H9 (cell line): ENCODE measurements around the gene TRMU. TPM values are rescaled to one million over a fixed set of nuclear protein-coding genes. Genes with fewer than 3 reads are reported as not detected.

Experiments used
- DNase-seq: peaks from one replicate; pipeline ENCODE4 v3.0.0-alpha.2; 2017
- H2AFZ ChIP-seq: one replicate; pipeline ENCODE4 v1.6.1; 2013; ENCODE audit warnings: mild to moderate bottlenecking, low read length, control low read depth, moderate library complexity
- H2AK5ac ChIP-seq: 2 replicates; pipeline ENCODE4 v1.6.1; 2013; ENCODE audit warnings: low read length, control low read depth, mixed read lengths; ENCODE audit not compliant: insufficient read length
- H2BK120ac ChIP-seq: one replicate; pipeline ENCODE4 v1.6.1; 2013; ENCODE audit warnings: low read depth, mild to moderate bottlenecking, low read length, control low read depth, inconsistent platforms; ENCODE audit not compliant: poor library complexity, severe bottlenecking
- H2BK12ac ChIP-seq: 2 replicates; pipeline ENCODE4 v1.6.1; 2013; ENCODE audit warnings: low read length, control low read depth, mixed read lengths, low read depth; ENCODE audit not compliant: insufficient read length
- H2BK15ac ChIP-seq: 2 replicates; pipeline ENCODE4 v1.6.1; 2013; ENCODE audit warnings: low read depth, low read length, control low read depth
- H2BK20ac ChIP-seq: one replicate; pipeline ENCODE4 v1.6.1; 2013; ENCODE audit warnings: low read depth, mild to moderate bottlenecking, low read length, control low read depth, inconsistent platforms; ENCODE audit not compliant: poor library complexity, severe bottlenecking
- H2BK5ac ChIP-seq: 2 replicates; pipeline ENCODE4 v1.6.1; 2013; ENCODE audit warnings: low read length, control low read depth, mixed read lengths; ENCODE audit not compliant: insufficient read length
- H3K14ac ChIP-seq: 2 replicates; pipeline ENCODE4 v1.6.1; 2013; ENCODE audit warnings: low read length, control low read depth; ENCODE audit not compliant: insufficient read depth
- H3K18ac ChIP-seq: 2 replicates; pipeline ENCODE4 v1.6.1; 2013; ENCODE audit warnings: low read depth, mild to moderate bottlenecking, mixed read lengths, low read length, control low read depth; ENCODE audit not compliant: insufficient read length
- H3K23ac ChIP-seq: 2 replicates; pipeline ENCODE4 v1.6.1; 2013; ENCODE audit warnings: low read length, control low read depth, mixed read lengths, low read depth; ENCODE audit not compliant: insufficient read length
- H3K23me2 ChIP-seq: 2 replicates; pipeline ENCODE4 v1.6.1; 2013; ENCODE audit warnings: low read depth, mild to moderate bottlenecking, mixed read lengths, low read length, control low read depth; ENCODE audit not compliant: insufficient read length, poor library complexity, severe bottlenecking
- H3K27ac ChIP-seq: 2 replicates; pipeline ENCODE4 v1.5.1; 2013; ENCODE audit warnings: low read length, control low read depth, mixed read lengths, low read depth; ENCODE audit not compliant: insufficient read length
- H3K27me3 ChIP-seq: 2 replicates; pipeline ENCODE4 v1.6.1; 2013; ENCODE audit warnings: low read length, control low read depth, inconsistent platforms; ENCODE audit not compliant: insufficient read depth
- H3K4ac ChIP-seq: 2 replicates; pipeline ENCODE4 v1.6.1; 2013; ENCODE audit warnings: low read depth, mild to moderate bottlenecking, control low read depth, inconsistent platforms, low read length, moderate library complexity
- H3K4me1 ChIP-seq: 2 replicates; pipeline ENCODE4 v1.6.1; 2013; ENCODE audit warnings: low read length, control low read depth, inconsistent platforms; ENCODE audit not compliant: insufficient read depth
- H3K4me2 ChIP-seq: 2 replicates; pipeline ENCODE4 v1.6.1; 2013; ENCODE audit warnings: low read length, control low read depth, mixed read lengths; ENCODE audit not compliant: insufficient read length, insufficient read depth
- H3K56ac ChIP-seq: 2 replicates; pipeline ENCODE4 v1.6.1; 2013; ENCODE audit warnings: low read depth, mild to moderate bottlenecking, mixed read lengths, low read length, control low read depth; ENCODE audit not compliant: insufficient read length
- H3K79me1 ChIP-seq: 2 replicates; pipeline ENCODE4 v1.6.1; 2013; ENCODE audit warnings: low read depth, mild to moderate bottlenecking, moderate library complexity, low read length, control low read depth, inconsistent platforms; ENCODE audit not compliant: insufficient read depth, poor library complexity, severe bottlenecking
- H3K79me2 ChIP-seq: 2 replicates; pipeline ENCODE4 v1.6.1; 2013; ENCODE audit warnings: low read length, control low read depth, inconsistent platforms; ENCODE audit not compliant: insufficient read depth
- H3K9ac ChIP-seq: 2 replicates; pipeline ENCODE4 v1.6.1; 2013; ENCODE audit warnings: low read length, control low read depth, mixed read lengths; ENCODE audit not compliant: insufficient read length; ENCODE audit errors: extremely low read depth
- H3K9me3 ChIP-seq: one replicate; pipeline ENCODE4 v1.6.1; 2013; ENCODE audit warnings: low read depth, low read length, inconsistent platforms; ENCODE audit not compliant: control insufficient read depth
- H3T11ph ChIP-seq: one replicate; pipeline ENCODE4 v1.6.1; 2013; ENCODE audit warnings: mild to moderate bottlenecking, low read length, control low read depth, inconsistent platforms
- H4K20me1 ChIP-seq: one replicate; pipeline ENCODE4 v1.6.1; 2013; ENCODE audit not compliant: control insufficient read depth, insufficient read length, insufficient read depth
- H4K5ac ChIP-seq: 2 replicates; pipeline ENCODE4 v1.6.1; 2013; ENCODE audit warnings: low read depth, mild to moderate bottlenecking, mixed read lengths, low read length, control low read depth; ENCODE audit not compliant: insufficient read length
- H4K8ac ChIP-seq: replicated peaks from 2 replicates; pipeline ENCODE4 v1.6.1; 2013; ENCODE audit warnings: low read length, control low read depth, mixed read lengths, low read depth; ENCODE audit not compliant: insufficient read length
- H4K91ac ChIP-seq: 2 replicates; pipeline ENCODE4 v1.6.1; 2013; ENCODE audit warnings: low read depth, mild to moderate bottlenecking, moderate library complexity, mixed read lengths, low read length, control low read depth; ENCODE audit not compliant: insufficient read length
- H3K27ac Mint-ChIP-seq, 3 experiments: 2 replicates in 2 of 3; 3 replicates in 1 of 3; pipeline ENCODE4 v1.8.0; 2020 to 2021; ENCODE audit warnings: mixed read lengths in 3 of 3, mild to moderate bottlenecking in 1 of 3, moderate library complexity in 1 of 3
- H3K27me3 Mint-ChIP-seq: 2 replicates; pipeline ENCODE4 v1.8.0; 2021; ENCODE audit warnings: low read depth, mild to moderate bottlenecking, moderate library complexity, mixed read lengths
- H3K36me3 Mint-ChIP-seq, 3 experiments: 2 replicates in 2 of 3; 3 replicates in 1 of 3; pipeline ENCODE4 v1.8.0; 2020 to 2021; ENCODE audit warnings: low read depth in 3 of 3, mixed read lengths in 3 of 3; ENCODE audit not compliant: insufficient read depth in 1 of 3
- H3K4me1 Mint-ChIP-seq, 2 experiments: 2 replicates each; pipeline ENCODE4 v1.8.0; 2020; ENCODE audit warnings: mixed read lengths in 2 of 2
- H3K4me3 Mint-ChIP-seq, 2 experiments: 2 replicates in 1 of 2; 3 replicates in 1 of 2; pipeline ENCODE4 v1.8.0; 2020 to 2021; ENCODE audit warnings: mild to moderate bottlenecking in 2 of 2, mixed read lengths in 2 of 2, moderate library complexity in 1 of 2
- H3K9me3 Mint-ChIP-seq, 2 experiments: 2 replicates in 1 of 2; 3 replicates in 1 of 2; pipeline ENCODE4 v1.8.0; 2020; ENCODE audit warnings: mild to moderate bottlenecking in 2 of 2, mixed read lengths in 2 of 2, moderate library complexity in 1 of 2
- WGBS: extraction: QIAGEN DNeasy Blood & Tissue Kit; methylation state at CpG from one replicate; pipeline ENCODE4 v1.1.7; 2013; ENCODE audit warnings: missing lambda C conversion rate, low lambda C conversion rate, mixed read lengths; ENCODE audit not compliant: insufficient read length; ENCODE audit errors: extremely low coverage; 5-methylcytosine and 5-hydroxymethylcytosine counted together
- total RNA-seq: library from RNA; stranded (reverse); gene quantifications from 2 replicates; pipeline ENCODE4 v1.2.1, GENCODE V29; 2021
- TF ChIP-seq, protein P1 (sequence below): fragments of 200-600 bp; sonication (generic); conservative IDR thresholded peaks from 3 replicates; pipeline ENCODE4 v1.8.0; 2021; ENCODE audit warnings: antibody characterized with exemption, mild to moderate bottlenecking

Gene TRMU
- total RNA-seq, 1 experiment from 2014 or later: 86.3 TPM

DNA sequence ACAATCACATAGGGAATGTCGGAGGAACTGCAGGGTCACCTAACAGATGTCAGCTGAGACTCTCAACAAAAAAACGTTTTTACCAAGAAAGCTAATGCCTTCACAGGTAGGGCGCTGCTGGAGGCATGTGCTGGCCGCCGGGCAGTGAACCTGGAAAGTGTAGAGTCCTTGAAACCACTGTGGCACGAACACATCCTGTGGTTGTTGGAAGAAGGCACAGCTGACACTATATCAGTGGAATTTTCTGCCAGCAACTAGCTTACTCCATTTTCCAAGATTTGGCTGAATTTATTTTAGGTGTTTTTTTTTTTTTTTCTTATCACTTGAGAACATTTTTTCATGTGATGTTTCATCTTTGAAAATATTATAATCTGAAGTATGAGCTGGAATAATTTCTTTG is 14.2 kb downstream of the TRMU start:
- DNase-seq: no peak
- H2BK15ac ChIP-seq: no peak overlapping the region
- no peak overlapping the region for H3K4ac ChIP-seq
- H4K5ac ChIP-seq: no peak overlapping the region
- Mint-ChIP-seq H3K36me3 (peaks cover 31 to 95% (median 81%) of the 10 kb centered on the region in 3 experiments; a peak in 6 of 7 replicates), H3K4me1 (no peaks in the 10 kb centered on the region), H3K27me3 (no peaks in the 10 kb centered on the region), H3K27ac (no peak overlapping the region), H3K9me3 (no peaks in the 10 kb centered on the region), H3K4me3 (no peak overlapping the region)
- H3K79me2 ChIP-seq: 0 out of 2 replicates have a peak, but pooled peaks cover 2% of the 10 kb centered on the region
- no peak overlapping the region for H4K91ac ChIP-seq
- no peaks in the 10 kb centered on the region for H3K27me3 ChIP-seq
- H4K20me1 ChIP-seq: peaks cover 5% of the 10 kb centered on the region
- H3K27ac ChIP-seq: no peak overlapping the region
- no peak overlapping the region for H2BK5ac ChIP-seq
- H2BK12ac ChIP-seq: no peak overlapping the region
- no peak overlapping the region for H4K8ac ChIP-seq
- no peak overlapping the region for H3K14ac ChIP-seq
- H3T11ph ChIP-seq: no peak overlapping the region
- no peak overlapping the region for H2AFZ ChIP-seq
- H2BK120ac ChIP-seq: no peak overlapping the region
- H2AK5ac ChIP-seq: no peak overlapping the region
- H3K18ac ChIP-seq: no peak overlapping the region
- no peaks in the 10 kb centered on the region for H3K4me1 ChIP-seq
- H3K56ac ChIP-seq: no peak overlapping the region
- WGBS: no CpG with 5 or more reads among the region's 6 CpGs
- TF ChIP-seq, protein P1, sequence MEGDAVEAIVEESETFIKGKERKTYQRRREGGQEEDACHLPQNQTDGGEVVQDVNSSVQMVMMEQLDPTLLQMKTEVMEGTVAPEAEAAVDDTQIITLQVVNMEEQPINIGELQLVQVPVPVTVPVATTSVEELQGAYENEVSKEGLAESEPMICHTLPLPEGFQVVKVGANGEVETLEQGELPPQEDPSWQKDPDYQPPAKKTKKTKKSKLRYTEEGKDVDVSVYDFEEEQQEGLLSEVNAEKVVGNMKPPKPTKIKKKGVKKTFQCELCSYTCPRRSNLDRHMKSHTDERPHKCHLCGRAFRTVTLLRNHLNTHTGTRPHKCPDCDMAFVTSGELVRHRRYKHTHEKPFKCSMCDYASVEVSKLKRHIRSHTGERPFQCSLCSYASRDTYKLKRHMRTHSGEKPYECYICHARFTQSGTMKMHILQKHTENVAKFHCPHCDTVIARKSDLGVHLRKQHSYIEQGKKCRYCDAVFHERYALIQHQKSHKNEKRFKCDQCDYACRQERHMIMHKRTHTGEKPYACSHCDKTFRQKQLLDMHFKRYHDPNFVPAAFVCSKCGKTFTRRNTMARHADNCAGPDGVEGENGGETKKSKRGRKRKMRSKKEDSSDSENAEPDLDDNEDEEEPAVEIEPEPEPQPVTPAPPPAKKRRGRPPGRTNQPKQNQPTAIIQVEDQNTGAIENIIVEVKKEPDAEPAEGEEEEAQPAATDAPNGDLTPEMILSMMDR: no peak
- H3K4me2 ChIP-seq: no peak overlapping the region
- H2BK20ac ChIP-seq: no peak overlapping the region
- H3K9ac ChIP-seq: no peak overlapping the region
- H3K23me2 ChIP-seq: no peaks in the 10 kb centered on the region
- no peak overlapping the region for H3K23ac ChIP-seq
- H3K9me3 ChIP-seq: no peaks in the 10 kb centered on the region
- H3K79me1 ChIP-seq: no peaks in the 10 kb centered on the region
